Measurements from ENCODE around the gene JAG1.

DNA sequence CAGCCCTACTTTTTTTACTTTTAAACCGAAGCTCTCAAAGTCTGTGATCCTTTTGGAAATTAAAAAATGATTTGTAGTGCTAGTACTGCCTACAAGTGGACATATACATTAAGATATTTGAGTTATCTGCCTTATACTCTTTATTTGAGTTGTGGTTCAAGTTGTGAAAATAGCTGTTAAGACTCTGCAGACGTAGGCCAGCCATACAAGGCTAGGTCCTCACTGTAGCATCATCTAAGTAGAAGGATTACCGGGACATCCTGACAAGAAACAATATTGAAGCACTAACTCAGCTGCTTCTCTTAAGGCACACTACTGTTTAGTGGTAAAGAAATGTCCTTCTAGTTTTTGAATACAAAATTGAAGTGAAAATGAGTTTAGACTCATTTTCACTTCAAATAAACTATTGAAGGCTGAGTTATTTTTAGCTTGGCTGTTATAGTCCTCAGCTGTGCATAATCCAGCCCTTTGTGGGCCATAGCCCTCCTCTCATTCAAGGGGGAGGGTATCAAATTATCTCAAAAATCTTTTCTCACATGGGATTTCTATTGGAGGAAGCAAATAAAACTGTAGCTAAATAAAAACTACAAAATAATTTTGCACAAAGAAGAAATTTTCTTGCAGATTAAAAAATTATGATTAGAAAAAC is 68.1 kb downstream of the JAG1 start:
- TF ChIP-seq, protein P1, sequence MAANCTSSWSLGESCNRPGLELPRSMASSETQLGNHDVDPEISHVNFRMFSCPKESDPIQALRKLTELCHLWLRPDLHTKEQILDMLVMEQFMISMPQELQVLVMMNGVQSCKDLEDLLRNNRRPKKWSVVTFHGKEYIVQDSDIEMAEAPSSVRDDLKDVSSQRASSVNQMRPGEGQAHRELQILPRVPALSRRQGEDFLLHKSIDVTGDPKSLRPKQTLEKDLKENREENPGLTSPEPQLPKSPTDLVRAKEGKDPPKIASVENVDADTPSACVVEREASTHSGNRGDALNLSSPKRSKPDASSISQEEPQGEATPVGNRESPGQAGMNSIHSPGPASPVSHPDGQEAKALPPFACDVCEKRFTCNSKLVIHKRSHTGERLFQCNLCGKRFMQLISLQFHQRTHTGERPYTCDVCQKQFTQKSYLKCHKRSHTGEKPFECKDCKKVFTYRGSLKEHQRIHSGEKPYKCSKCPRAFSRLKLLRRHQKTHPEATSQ (tag by site-specific recombination; IDR thresholded peaks at IDR 0.05): no peak
- no peak for TF ChIP-seq ZNF138 (tag by site-specific recombination; IDR thresholded peaks at IDR 0.05; ENCODE audit: borderline replicate concordance)
- no peak for TF ChIP-seq ZNF362 (tag by site-specific recombination; IDR thresholded peaks at IDR 0.05)
- TF ChIP-seq KLF16 (tag by site-specific recombination; IDR thresholded peaks at IDR 0.05): no peak

All from HEK293 (cell line).